LNCAP (cell line): ENCODE data around the gene UCK2.

Source experiments
- TF ChIP-seq, protein P1 (sequence below): fragments of 450-650 bp; IDR thresholded peaks from 2 replicates; pipeline ENCODE4 v1.5.1; 2017; ENCODE audit warnings: mild to moderate bottlenecking

UCK2 gene

GRCh38 chr1:165886983-165887382 is 59.6 kb downstream of the UCK2 start:
- TF ChIP-seq, protein P1, sequence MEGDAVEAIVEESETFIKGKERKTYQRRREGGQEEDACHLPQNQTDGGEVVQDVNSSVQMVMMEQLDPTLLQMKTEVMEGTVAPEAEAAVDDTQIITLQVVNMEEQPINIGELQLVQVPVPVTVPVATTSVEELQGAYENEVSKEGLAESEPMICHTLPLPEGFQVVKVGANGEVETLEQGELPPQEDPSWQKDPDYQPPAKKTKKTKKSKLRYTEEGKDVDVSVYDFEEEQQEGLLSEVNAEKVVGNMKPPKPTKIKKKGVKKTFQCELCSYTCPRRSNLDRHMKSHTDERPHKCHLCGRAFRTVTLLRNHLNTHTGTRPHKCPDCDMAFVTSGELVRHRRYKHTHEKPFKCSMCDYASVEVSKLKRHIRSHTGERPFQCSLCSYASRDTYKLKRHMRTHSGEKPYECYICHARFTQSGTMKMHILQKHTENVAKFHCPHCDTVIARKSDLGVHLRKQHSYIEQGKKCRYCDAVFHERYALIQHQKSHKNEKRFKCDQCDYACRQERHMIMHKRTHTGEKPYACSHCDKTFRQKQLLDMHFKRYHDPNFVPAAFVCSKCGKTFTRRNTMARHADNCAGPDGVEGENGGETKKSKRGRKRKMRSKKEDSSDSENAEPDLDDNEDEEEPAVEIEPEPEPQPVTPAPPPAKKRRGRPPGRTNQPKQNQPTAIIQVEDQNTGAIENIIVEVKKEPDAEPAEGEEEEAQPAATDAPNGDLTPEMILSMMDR: no peak

GRCh38 chr1:165887877-165888551 is 60.6 kb downstream of the UCK2 start:
- TF ChIP-seq, protein P1: no peak

DNA sequence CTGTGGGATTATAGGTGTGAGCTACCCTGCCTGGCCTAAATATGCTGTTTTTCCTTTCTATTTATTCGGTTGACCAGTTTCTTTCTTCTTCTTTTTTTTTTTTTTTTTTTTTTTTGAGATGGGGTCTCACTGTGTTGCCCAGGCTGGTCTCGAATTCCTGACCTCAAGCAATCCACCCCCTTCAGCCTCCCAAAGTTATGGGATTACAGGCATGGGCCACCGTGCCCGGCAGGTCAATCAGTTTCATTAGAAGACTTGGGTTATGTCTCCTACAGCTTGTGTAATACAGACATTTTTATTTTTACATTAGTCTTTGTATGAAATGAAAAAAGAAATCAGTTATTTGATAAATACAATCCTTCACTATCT is 61.1 kb downstream of the UCK2 start:
- TF ChIP-seq, protein P1: no peak

DNA sequence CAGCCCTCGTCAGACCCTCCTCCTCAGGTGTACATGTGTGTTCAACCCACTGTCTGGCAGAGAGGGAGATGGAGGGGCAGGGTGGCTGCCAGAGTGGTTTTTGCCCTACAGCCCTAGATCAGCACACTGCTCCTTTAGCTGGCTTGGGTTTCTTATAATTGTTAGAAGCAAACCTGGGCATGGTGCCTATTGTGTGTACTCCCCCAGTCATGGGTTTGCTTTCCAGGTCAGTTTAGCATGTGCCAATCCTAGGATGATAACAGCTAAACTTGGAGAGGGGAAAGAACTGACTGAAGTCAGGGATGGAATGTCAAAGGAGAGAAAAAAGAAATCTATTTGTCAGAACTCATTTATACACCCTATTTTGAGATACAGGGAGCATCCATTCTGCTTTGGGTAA is 63.3 kb downstream of the UCK2 start:
- TF ChIP-seq, protein P1: no peak

- TF ChIP-seq, protein P1: no peak
Measured at GRCh38 chr1:165891111-165891860, 63.9 kb downstream of the UCK2 start.

GRCh38 chr1:165892935-165893334 is 65.5 kb downstream of the UCK2 start:
- TF ChIP-seq, protein P1: no peak

- TF ChIP-seq, protein P1: no peak
Measured at GRCh38 chr1:165893507-165893906, 66.1 kb downstream of the UCK2 start.
